GM18511 (cell line): ENCODE results near the gene SPATS2L.

Source experiments
- ATAC-seq: cut with Tn5 transposase; IDR thresholded peaks from one replicate; pipeline ENCODE4 v1.9.1; 2021; ENCODE audit warnings: mild to moderate bottlenecking, moderate library complexity; ENCODE audit not compliant: unreplicated experiment

The SPATS2L gene

GRCh38 chr2:200459101-200459500 is 152.6 kb downstream of the SPATS2L start:
- ATAC-seq, result no peak

- ATAC-seq, result no peak
These were observed 155.6 kb downstream of the SPATS2L start for GRCh38 chr2:200461846-200462710.

GRCh38 chr2:200463452-200463851 is 157.0 kb downstream of the SPATS2L start:
- ATAC-seq, result no peak

- ATAC-seq, result peak; percentile 48
These were observed 160.2 kb downstream of the SPATS2L start for GRCh38 chr2:200466425-200467418.

GRCh38 chr2:200467806-200468681 is 161.6 kb downstream of the SPATS2L start:
- ATAC-seq, result no peak

GRCh38 chr2:200469708-200470211 is 163.3 kb downstream of the SPATS2L start:
- ATAC-seq, result no peak

- no peak for ATAC-seq
These were observed 163.7 kb downstream of the SPATS2L start for GRCh38 chr2:200470230-200470629.

GRCh38 chr2:200471324-200471848 is 164.9 kb downstream of the SPATS2L start:
- peak; percentile 73 for ATAC-seq

- ATAC-seq, result peak; percentile 24
These were observed 165.6 kb downstream of the SPATS2L start for GRCh38 chr2:200471928-200472645.

GRCh38 chr2:200472853-200473464 is 166.5 kb downstream of the SPATS2L start:
- no peak for ATAC-seq

- no peak for ATAC-seq
These were observed 169.3 kb downstream of the SPATS2L start for GRCh38 chr2:200475795-200476194.

- no peak for ATAC-seq
These were observed 170.3 kb downstream of the SPATS2L start for GRCh38 chr2:200476836-200477235.

- no peak for ATAC-seq
These were observed 171.2 kb downstream of the SPATS2L start for GRCh38 chr2:200477667-200478131.

- no peak for ATAC-seq
These were observed 173.3 kb downstream of the SPATS2L start for GRCh38 chr2:200479692-200480265.

GRCh38 chr2:200482194-200482593 is 175.7 kb downstream of the SPATS2L start:
- peak; percentile 71 for ATAC-seq

GRCh38 chr2:200483729-200484198 is 177.3 kb downstream of the SPATS2L start:
- ATAC-seq, result peak; percentile 56

- no peak for ATAC-seq
These were observed 178.4 kb downstream of the SPATS2L start for GRCh38 chr2:200484934-200485333.

GRCh38 chr2:200486529-200486928 is 180.0 kb downstream of the SPATS2L start:
- ATAC-seq, result no peak
